Parathyroid adenoma (tissue), 2 donors: ENCODE data around the gene MESP1.

Experiments used
- H2AFZ ChIP-seq: fragments of 300-600 bp; sonication (generic); one replicate; pipeline ENCODE4 v1.7.0; 2017; ENCODE audit warnings: antibody characterized with exemption, mild to moderate bottlenecking
- H3K27ac ChIP-seq: fragments of 300-600 bp; sonication (generic); one replicate; pipeline ENCODE4 v1.7.0; 2017
- H3K27me3 ChIP-seq: fragments of 300-600 bp; sonication (generic); one replicate; pipeline ENCODE4 v1.7.0; 2017; ENCODE audit warnings: low read length; ENCODE audit not compliant: control insufficient read depth, insufficient read depth
- H3K36me3 ChIP-seq: fragments of 300-600 bp; sonication (generic); one replicate; pipeline ENCODE4 v1.7.0; 2017; ENCODE audit warnings: low read length; ENCODE audit not compliant: control insufficient read depth, insufficient read depth
- H3K4me1 ChIP-seq: fragments of 300-600 bp; sonication (generic); one replicate; pipeline ENCODE4 v1.7.0; 2017; ENCODE audit warnings: control low read depth
- H3K4me2 ChIP-seq: fragments of 300-600 bp; sonication (generic); one replicate; pipeline ENCODE4 v1.7.0; 2017; ENCODE audit warnings: low read length
- H3K4me3 ChIP-seq: fragments of 300-600 bp; sonication (generic); one replicate; pipeline ENCODE4 v1.7.0; 2017; ENCODE audit warnings: low read depth, low read length
- H3K79me2 ChIP-seq: fragments of 300-600 bp; sonication (generic); one replicate; pipeline ENCODE4 v1.7.0; 2017; ENCODE audit warnings: control low read depth
- H3K9ac ChIP-seq: fragments of 300-600 bp; sonication (generic); one replicate; pipeline ENCODE4 v1.7.0; 2017; ENCODE audit warnings: mild to moderate bottlenecking
- H3K9me3 ChIP-seq: fragments of 300-600 bp; sonication (generic); one replicate; pipeline ENCODE4 v1.7.0; 2017; ENCODE audit warnings: low read length; ENCODE audit not compliant: control insufficient read depth
- CTCF ChIP-seq: fragments of 300-600 bp; sonication (generic); IDR thresholded peaks from one replicate; pipeline ENCODE4 v1.7.0; 2017; ENCODE audit warnings: antibody characterized with exemption, mild to moderate bottlenecking
- donor health status: primary hyperparathyroidism.

Gene MESP1

GRCh38 chr15:89766357-89767311, 15.6 kb upstream of the MESP1 start:
- no peak overlapping the region for H3K4me2 ChIP-seq
- H3K36me3 ChIP-seq = no peaks in the 10 kb centered on the region
- no peak for TF ChIP-seq CTCF
- no peaks in the 10 kb centered on the region for H3K9me3 ChIP-seq
- H3K27me3 ChIP-seq = no peaks in the 10 kb centered on the region
- no peaks in the 10 kb centered on the region for H3K79me2 ChIP-seq
- H2AFZ ChIP-seq = no peak overlapping the region
- no peak overlapping the region for H3K9ac ChIP-seq
- no peak overlapping the region for H3K27ac ChIP-seq
- H3K4me3 ChIP-seq = no peak overlapping the region
- no peaks in the 10 kb centered on the region for H3K4me1 ChIP-seq

GRCh38 chr15:89765694-89766093, 14.6 kb upstream of the MESP1 start:
- Histone ChIP-seq H3K9me3 (no peaks in the 10 kb centered on the region), H3K36me3 (no peaks in the 10 kb centered on the region), H3K79me2 (no peaks in the 10 kb centered on the region), H3K4me2 (no peak overlapping the region), H2AFZ (no peak overlapping the region), H3K4me3 (no peak overlapping the region), H3K27ac (no peak overlapping the region), H3K4me1 (no peaks in the 10 kb centered on the region), H3K27me3 (no peaks in the 10 kb centered on the region), H3K9ac (no peak overlapping the region)
- TF ChIP-seq CTCF = no peak

GRCh38 chr15:89761929-89762328, 10.9 kb upstream of the MESP1 start:
- TF ChIP-seq CTCF = no peak
- Histone ChIP-seq H3K9ac (no peak overlapping the region), H3K4me1 (no peaks in the 10 kb centered on the region), H3K36me3 (no peaks in the 10 kb centered on the region), H3K9me3 (no peaks in the 10 kb centered on the region), H3K79me2 (no peaks in the 10 kb centered on the region), H2AFZ (no peak overlapping the region), H3K4me3 (no peak overlapping the region), H3K27ac (no peak overlapping the region), H3K27me3 (no peaks in the 10 kb centered on the region), H3K4me2 (no peak overlapping the region)

GRCh38 chr15:89761009-89761831, 10.2 kb upstream of the MESP1 start:
- Histone ChIP-seq H3K4me2 (no peak overlapping the region), H3K36me3 (no peaks in the 10 kb centered on the region), H3K9ac (no peak overlapping the region), H2AFZ (no peak overlapping the region), H3K27ac (no peak overlapping the region), H3K27me3 (no peaks in the 10 kb centered on the region), H3K79me2 (no peaks in the 10 kb centered on the region), H3K4me1 (no peaks in the 10 kb centered on the region), H3K4me3 (no peak overlapping the region), H3K9me3 (no peaks in the 10 kb centered on the region)
- no peak for TF ChIP-seq CTCF
